Caco-2 (cell line): ENCODE data around the gene SRRM2. TPM values are rescaled to one million over a fixed set of nuclear protein-coding genes. Genes with fewer than 3 reads are reported as not detected.
A peak's percentile ranks its signal among the peaks of the same experiment; 100 is the strongest.

ENCODE experiments used
- BruUV-seq: library from RNA; stranded (reverse); fragments of 400-500 nt; replicated peaks from 2 replicates; lab custom pipeline; 2021; lab: Mats Ljungman, UMichigan
- CTCF ChIA-PET: fragments of 300-600 bp; sonication (Branson Sonifier 250); formaldehyde crosslinking; loops from one replicate; lab custom pipeline; 2022; ENCODE audit warnings: antibody characterized with exemption; lab: Charles Lee
- POLR2A ChIA-PET: fragments of 300-600 bp; sonication (Branson Sonifier 250); formaldehyde crosslinking; loops from one replicate; lab custom pipeline; 2022; ENCODE audit warnings: antibody characterized with exemption; lab: Charles Lee
- DNase-seq, 2 experiments: peaks; one replicate each; pipeline versions ENCODE4 v3.0.0 to v3.0.0-alpha.2; 2020 to 2022
- H3K27me3 ChIP-seq: replicated peaks from 2 replicates; pipeline ENCODE4 v1.6.0; 2011; ENCODE audit warnings: low read length; ENCODE audit not compliant: control insufficient read depth, insufficient read depth
- H3K36me3 ChIP-seq: 2 replicates; pipeline ENCODE4 v1.5.1; 2011; ENCODE audit warnings: low read length; ENCODE audit not compliant: control insufficient read depth, insufficient read depth
- H3K4me1 ChIP-seq: fragments of 250-450 bp; sonication (Bioruptor Pico); 2 replicates; pipeline ENCODE4 v1.5.1; 2020; ENCODE audit warnings: mild to moderate bottlenecking
- H3K4me3 ChIP-seq: 2 replicates; pipeline ENCODE4 v1.5.1; 2011; ENCODE audit warnings: low read depth, mild to moderate bottlenecking, control low read depth, low read length
- H3K9me3 ChIP-seq: fragments of 250-450 bp; sonication (Bioruptor Pico); 2 replicates; pipeline ENCODE4 v1.5.1; 2020; ENCODE audit warnings: mild to moderate bottlenecking, moderate library complexity
- H3K27ac Mint-ChIP-seq: one replicate; pipeline ENCODE4 v1.8.0; 2022; ENCODE audit warnings: mixed read lengths; ENCODE audit not compliant: unreplicated experiment
- H3K27me3 Mint-ChIP-seq: one replicate; pipeline ENCODE4 v1.8.0; 2022; ENCODE audit warnings: mixed read lengths; ENCODE audit not compliant: insufficient read depth, unreplicated experiment
- H3K36me3 Mint-ChIP-seq: one replicate; pipeline ENCODE4 v1.8.0; 2022; ENCODE audit warnings: mild to moderate bottlenecking, mixed read lengths; ENCODE audit not compliant: insufficient read depth, unreplicated experiment
- H3K4me1 Mint-ChIP-seq: one replicate; pipeline ENCODE4 v1.8.0; 2022; ENCODE audit warnings: low read depth, mixed read lengths; ENCODE audit not compliant: unreplicated experiment
- H3K4me3 Mint-ChIP-seq: one replicate; pipeline ENCODE4 v1.8.0; 2022; ENCODE audit warnings: mild to moderate bottlenecking, moderate library complexity, mixed read lengths; ENCODE audit not compliant: unreplicated experiment
- H3K9me3 Mint-ChIP-seq: one replicate; pipeline ENCODE4 v1.8.0; 2022; ENCODE audit warnings: mixed read lengths; ENCODE audit not compliant: unreplicated experiment
- CTCF ChIP-seq, 2 experiments: fragments of 200-600 bp in 1 of 2; IDR thresholded peaks; 1 replicate in 1 of 2; 2 replicates in 1 of 2; pipeline versions ENCODE4 v1.5.1 to v1.8.0; 2011 to 2022; ENCODE audit warnings: antibody characterized with exemption in 1 of 2, control low read depth in 1 of 2, inconsistent platforms in 1 of 2, low read depth in 1 of 2, low read length in 1 of 2, mild to moderate bottlenecking in 1 of 2, moderate library complexity in 1 of 2; ENCODE audit not compliant: insufficient read depth in 1 of 2, severe bottlenecking in 1 of 2, unreplicated experiment in 1 of 2
- intact Hi-C: fragments of 100-400 bp; cut with micrococcal nuclease; formaldehyde crosslinking; loops from one replicate; pipeline ENCODE4 v1.10.0; 2022; ENCODE audit not compliant: unreplicated experiment
- total RNA-seq: library from RNA; stranded (reverse); gene quantifications from 2 replicates; pipeline ENCODE4 v1.2.3, GENCODE V29; 2022

The SRRM2 gene
- total RNA-seq, 1 experiment from 2014 or later = 332 TPM

- Mint-ChIP-seq H3K4me1 (peaks cover 22% of the 10 kb centered on the region), H3K4me3 (no peak overlapping the region), H3K27me3 (no peaks in the 10 kb centered on the region), H3K27ac (peak overlapping the region; percentile 61), H3K36me3 (peaks cover 100% of the 10 kb centered on the region), H3K9me3 (no peaks in the 10 kb centered on the region)
- CTCF ChIA-PET = no interaction called here
- no peak for TF ChIP-seq CTCF (IDR thresholded peaks at IDR 0.05; ENCODE audit: insufficient read depth in 1 of 2, low read depth in 1 of 2, low read length in 1 of 2, severe bottlenecking in 1 of 2, unreplicated experiment in 1 of 2)
- POLR2A ChIA-PET = no interaction called here
- Histone ChIP-seq H3K9me3 (no peaks in the 10 kb centered on the region), H3K27me3 (no peaks in the 10 kb centered on the region), H3K4me3 (no peak overlapping the region), H3K4me1 (no peaks in the 10 kb centered on the region), H3K36me3 (peaks cover 31% of the 10 kb centered on the region)
- BruUV-seq = no TSS peak
- intact Hi-C loops = no loop called here
- no peak for DNase-seq
These were observed 13.3 kb downstream of the SRRM2 start for GRCh38 chr16:2765462-2766404.

- no TSS peak for BruUV-seq
- CTCF ChIA-PET = no interaction called here
- intact Hi-C loops = no loop called here
- Mint-ChIP-seq H3K4me1 (peaks cover 22% of the 10 kb centered on the region), H3K4me3 (no peak overlapping the region), H3K9me3 (no peaks in the 10 kb centered on the region), H3K27ac (peak overlapping the region; percentile 44), H3K27me3 (no peaks in the 10 kb centered on the region), H3K36me3 (peaks cover 100% of the 10 kb centered on the region)
- no peaks in the 10 kb centered on the region for H3K27me3 ChIP-seq
- no peak for TF ChIP-seq CTCF (IDR thresholded peaks at IDR 0.05; ENCODE audit: insufficient read depth in 1 of 2, low read depth in 1 of 2, low read length in 1 of 2, severe bottlenecking in 1 of 2, unreplicated experiment in 1 of 2)
- H3K9me3 ChIP-seq = no peaks in the 10 kb centered on the region
- peaks cover 27% of the 10 kb centered on the region for H3K36me3 ChIP-seq
- H3K4me1 ChIP-seq = no peaks in the 10 kb centered on the region
- POLR2A ChIA-PET = no interaction called here
- no peak overlapping the region for H3K4me3 ChIP-seq
- DNase-seq = no peak
These were observed 14.1 kb downstream of the SRRM2 start for GRCh38 chr16:2766430-2767139.

DNA sequence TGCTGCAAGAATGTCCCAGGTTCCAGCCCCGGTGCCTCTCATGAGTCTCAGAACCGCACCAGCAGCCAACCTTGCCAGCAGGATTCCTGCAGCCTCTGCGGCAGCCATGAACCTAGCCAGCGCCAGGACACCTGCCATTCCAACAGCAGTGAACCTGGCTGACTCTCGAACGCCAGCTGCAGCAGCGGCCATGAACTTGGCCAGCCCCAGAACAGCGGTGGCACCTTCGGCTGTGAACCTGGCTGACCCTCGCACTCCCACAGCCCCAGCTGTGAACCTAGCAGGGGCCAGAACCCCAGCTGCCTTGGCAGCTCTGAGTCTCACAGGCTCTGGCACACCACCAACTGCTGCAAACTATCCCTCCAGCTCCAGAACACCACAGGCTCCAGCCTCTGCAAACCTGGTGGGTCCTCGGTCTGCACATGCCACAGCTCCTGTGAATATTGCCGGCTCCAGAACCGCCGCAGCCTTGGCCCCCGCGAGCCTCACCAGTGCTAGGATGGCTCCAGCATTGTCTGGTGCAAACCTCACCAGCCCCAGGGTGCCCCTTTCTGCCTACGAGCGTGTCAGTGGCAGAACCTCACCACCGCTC, 14.8 kb downstream of the SRRM2 start:
- Mint-ChIP-seq H3K4me3 (no peak overlapping the region), H3K9me3 (no peaks in the 10 kb centered on the region), H3K27me3 (no peaks in the 10 kb centered on the region), H3K36me3 (peaks cover 100% of the 10 kb centered on the region), H3K4me1 (peaks cover 22% of the 10 kb centered on the region), H3K27ac (peak overlapping the region; percentile 20)
- DNase-seq = no peak
- H3K9me3 ChIP-seq = no peaks in the 10 kb centered on the region
- no peak overlapping the region for H3K4me3 ChIP-seq
- no peaks in the 10 kb centered on the region for H3K27me3 ChIP-seq
- BruUV-seq = no TSS peak
- POLR2A ChIA-PET = no interaction called here
- CTCF ChIA-PET = no interaction called here
- intact Hi-C loops = no loop called here
- TF ChIP-seq CTCF (IDR thresholded peaks at IDR 0.05; ENCODE audit: insufficient read depth in 1 of 2, low read depth in 1 of 2, low read length in 1 of 2, severe bottlenecking in 1 of 2, unreplicated experiment in 1 of 2) = no peak
- peaks cover 23% of the 10 kb centered on the region for H3K36me3 ChIP-seq
- H3K4me1 ChIP-seq = no peaks in the 10 kb centered on the region
